ENCODE results near the gene LYAR. TPM values are rescaled to one million over a fixed set of nuclear protein-coding genes. Genes with fewer than 3 reads are reported as not detected.
A peak's percentile ranks its signal among the peaks of the same experiment; 100 is the strongest.

The LYAR gene, protein sequence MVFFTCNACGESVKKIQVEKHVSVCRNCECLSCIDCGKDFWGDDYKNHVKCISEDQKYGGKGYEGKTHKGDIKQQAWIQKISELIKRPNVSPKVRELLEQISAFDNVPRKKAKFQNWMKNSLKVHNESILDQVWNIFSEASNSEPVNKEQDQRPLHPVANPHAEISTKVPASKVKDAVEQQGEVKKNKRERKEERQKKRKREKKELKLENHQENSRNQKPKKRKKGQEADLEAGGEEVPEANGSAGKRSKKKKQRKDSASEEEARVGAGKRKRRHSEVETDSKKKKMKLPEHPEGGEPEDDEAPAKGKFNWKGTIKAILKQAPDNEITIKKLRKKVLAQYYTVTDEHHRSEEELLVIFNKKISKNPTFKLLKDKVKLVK
- 105 TPM in 2 replicates for total RNA-seq (2014; rRNA removed; shearing (Covaris generic))
- polyA plus RNA-seq (2015; cell fraction: cytosol; rRNA removed): 105 and 119 TPM in 2 replicates
- polyA plus RNA-seq (2015; cell fraction: nucleus; rRNA removed): 63.8 and 78.8 TPM in 2 replicates

DNA sequence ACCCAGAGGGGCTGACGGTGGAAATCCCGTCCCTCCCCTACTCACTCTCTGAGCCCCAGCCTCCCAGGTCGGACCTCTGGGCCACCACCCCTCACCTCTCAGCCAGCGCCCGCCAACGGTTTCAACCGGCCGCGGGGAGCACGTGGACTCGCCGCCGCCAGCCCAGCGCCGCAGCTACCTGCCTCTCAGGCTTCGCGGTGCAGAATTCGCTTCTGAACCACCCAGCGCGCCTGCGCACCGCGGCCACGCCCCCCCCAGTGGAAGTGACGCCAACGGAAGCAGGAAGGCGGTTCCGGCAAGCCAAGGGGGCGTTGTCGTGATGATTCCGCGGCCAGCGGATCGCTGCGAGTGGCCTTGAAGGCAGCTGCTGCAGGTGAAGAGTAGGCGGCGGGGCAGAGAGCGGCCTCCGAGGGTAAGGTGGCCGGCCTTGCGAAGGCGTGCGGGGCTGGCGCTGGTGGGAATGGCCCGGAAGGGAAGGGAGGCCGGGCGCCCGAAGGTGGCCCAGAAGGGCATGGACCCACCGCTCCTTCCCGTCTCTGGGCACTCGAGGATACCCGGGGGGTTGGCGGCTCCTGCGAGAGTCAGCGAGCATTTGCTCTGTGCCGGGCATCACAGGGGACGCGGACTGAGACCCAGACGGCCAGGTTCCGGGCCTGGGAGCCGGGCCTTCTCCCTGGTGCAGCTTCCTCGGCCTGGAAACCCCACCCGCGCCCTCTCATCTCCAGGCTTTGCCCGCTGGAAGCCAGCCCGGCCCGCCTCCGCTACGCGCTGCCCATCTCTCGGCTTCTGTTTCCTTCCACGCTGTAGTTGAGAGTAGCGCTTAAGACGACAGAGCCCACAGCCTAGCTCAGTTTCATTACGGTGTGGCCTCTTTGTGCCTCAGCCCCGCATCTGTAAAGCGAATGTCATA lies at the start of gene LYAR, which contains the start of gene ZBTB49:
TSS of gene LYAR (minus strand) at position 214 of the 910 bp plus-strand sequence. CDS start 6,412 bp downstream, outside the sequence.
TSS of gene ZBTB49 (plus strand) at position 311 of the 910 bp plus-strand sequence. CDS start 9,695 bp downstream, outside the sequence.
- DNase-seq (ENCODE audit: low read depth): peak; percentile 85

DNA sequence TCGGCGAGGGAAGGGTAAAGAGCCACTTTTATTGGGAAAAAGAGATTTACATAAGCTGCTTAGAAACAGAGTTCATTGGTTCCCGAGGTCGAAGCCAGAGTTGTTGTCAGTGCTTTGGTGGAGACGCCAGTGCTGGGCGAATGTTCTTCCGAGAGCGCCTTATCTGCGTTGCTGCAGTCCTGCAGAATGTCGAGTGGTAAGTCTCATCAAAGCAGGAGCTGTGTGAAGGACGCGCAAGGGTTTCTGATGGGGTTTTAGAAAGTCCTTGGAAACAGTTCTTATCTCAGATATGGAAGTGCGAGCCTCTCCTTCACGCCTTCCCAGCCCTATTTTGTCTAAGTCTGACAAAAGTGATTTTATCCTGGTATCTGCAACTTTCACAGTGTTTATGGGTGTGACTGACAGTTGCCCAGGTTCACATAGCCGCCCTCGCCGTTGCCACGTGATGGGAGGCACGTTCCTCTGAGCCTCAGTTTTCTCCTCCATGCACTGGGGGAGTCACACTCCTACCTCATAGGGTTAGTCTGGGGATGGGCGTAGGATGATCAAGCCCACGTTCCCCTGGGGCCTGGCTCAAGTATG lies 49.6 kb upstream of the LYAR start:
- no peak for DNase-seq (ENCODE audit: low read depth)

DNA sequence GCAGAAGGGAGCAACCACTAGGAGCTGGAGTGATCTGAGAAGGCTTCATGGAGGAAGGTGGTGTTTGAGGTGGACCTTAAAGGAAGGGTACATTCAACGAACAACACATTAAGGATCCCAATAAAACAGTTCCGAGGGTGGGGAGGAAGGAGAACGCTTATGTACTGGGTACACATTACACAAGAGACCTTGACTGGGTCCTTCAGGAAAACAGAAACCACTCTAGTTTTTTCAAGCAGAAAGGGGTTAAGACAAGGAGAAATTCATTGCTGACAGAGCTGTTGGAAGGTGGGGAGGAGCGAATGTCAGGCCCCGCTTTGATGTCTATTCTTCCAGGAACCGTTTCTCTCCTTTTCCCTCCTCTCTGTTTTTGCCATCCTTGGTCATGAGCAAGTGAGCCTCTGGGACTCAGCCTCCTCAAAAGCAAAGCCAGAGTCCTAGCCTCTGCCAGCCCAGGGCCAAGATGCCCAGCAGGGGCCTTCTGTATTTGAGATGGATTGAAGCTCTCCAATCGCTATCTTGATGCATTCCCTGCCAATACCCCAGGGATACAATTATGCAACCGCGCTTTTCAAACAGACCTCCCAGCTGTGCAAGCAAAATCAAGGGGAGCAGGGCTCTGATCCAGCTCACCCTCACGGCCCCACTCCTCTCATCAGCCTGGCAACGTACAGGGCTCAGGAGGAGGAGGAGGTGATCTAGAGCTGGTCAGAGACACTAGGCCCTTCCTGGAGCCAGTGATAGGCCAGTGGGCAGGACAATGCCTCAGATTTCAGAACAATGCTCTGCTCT lies 48.5 kb upstream of the LYAR start:
- no peak for DNase-seq (ENCODE audit: low read depth)

DNA sequence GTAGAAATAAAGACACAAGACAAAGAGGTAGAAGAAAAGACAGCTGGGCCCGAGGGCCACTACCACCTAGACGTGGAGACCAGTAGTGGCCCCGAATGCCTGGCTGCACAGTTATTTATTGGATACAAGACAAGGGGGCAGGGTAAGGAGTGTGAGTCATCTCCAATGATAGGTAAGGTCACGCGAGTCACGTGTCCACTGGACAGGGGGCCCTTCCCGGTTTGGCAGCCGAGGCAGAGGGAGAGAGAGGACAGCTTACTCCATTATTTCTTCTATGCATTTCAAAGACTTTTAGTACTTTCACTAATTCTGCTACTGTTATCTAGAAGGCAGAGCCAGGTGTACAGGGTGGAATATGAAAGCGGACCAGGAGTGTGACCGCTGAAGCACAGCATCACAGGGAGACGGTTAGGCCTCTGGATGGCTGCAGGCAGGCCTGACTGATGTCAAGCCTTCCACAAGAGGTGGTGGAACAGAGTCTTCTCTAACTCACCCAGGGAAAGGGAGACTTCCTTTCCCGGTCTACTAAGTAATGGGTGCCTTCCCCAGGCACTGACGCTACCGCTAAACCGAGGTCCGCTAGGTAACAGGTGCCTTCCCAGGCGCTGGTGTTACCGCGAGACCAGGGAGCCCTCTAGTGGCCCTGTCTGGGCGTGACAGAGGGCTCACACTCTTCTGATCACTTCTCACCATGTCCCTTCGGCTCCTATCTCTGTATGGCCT lies 45.0 kb upstream of the LYAR start:
- DNase-seq (ENCODE audit: low read depth): peak; percentile 66

DNA sequence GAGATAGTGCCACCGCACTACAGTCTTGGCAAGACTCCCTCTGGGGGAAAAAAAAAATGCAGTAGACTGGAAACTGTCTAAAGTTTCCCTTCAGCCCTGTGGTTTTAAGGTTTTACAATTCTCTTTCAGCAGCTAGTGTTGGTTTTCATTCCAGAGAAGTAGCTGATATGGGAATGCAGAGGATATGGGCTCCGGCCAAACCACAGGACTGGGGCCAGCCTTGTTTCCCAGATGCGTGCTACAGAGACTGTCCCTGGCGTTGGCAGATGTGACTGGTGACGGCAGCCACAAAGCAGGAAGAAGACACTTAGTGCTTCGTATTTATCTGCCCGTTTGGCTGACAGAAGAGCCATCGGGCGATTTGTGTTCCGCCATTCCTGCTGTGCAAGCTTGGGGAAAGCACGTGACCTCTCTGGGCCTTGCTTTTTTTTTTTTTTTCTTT lies 43.3 kb upstream of the LYAR start:
- DNase-seq (ENCODE audit: low read depth): peak; percentile 88

DNA sequence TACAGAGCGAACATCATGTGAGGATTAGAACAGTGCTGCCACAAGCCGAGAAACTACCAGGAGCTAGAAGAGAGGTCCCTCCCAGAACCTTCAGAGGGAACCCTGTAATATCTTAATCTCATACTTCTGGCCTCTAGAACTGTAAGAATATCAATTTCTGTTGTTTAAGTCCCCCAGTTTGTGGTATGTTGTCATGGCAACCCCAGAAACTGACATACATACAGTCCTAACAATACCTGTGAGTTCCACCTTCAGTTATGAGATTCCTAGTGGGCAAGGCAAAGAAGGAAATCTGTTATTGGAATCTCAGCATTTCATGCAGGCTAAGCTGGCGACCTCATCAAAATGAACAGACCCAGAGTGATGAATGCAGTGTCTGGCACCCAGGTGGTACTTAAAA lies 42.6 kb upstream of the LYAR start:
- no peak for DNase-seq (ENCODE audit: low read depth)

DNA sequence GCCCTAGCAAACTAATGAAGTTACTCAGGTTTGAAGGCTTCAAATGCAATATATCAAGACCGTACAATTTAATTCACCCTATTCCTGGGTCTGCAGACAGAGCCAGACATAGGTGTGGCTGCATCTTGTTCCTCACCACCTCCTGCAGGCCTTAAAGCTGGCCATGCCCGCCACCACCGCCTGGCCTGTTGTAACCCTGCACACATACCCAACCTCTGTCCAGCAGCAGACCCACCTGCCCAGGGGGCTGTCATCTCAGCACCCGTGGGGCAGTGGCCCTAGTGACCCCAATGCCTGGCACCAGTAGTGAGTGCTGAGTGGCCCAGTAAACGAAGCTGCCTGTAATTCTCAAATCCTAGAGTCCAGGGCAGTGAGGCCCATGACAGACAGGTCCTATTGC lies 40.8 kb upstream of the LYAR start:
- no peak for DNase-seq (ENCODE audit: low read depth)

DNA sequence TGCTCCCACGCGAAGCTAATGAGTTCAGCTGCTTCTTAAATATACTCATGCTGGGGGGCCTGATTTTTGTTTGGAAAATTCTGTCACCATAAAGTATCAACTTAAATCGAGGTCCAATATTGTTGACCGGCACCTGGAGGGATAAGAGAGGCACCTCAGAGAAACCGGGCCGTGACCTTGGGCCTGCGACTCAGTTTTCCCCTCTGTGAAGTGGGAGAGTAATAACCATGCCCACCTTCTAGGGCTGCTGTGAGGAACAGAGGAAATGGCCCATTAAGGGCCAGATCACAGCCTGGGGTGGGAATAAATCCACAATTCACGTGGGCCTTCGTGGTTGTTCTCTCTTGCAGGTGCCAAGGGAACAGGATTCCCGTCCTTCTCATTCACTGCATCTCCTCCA lies 39.5 kb upstream of the LYAR start:
- no peak for DNase-seq (ENCODE audit: low read depth)

DNA sequence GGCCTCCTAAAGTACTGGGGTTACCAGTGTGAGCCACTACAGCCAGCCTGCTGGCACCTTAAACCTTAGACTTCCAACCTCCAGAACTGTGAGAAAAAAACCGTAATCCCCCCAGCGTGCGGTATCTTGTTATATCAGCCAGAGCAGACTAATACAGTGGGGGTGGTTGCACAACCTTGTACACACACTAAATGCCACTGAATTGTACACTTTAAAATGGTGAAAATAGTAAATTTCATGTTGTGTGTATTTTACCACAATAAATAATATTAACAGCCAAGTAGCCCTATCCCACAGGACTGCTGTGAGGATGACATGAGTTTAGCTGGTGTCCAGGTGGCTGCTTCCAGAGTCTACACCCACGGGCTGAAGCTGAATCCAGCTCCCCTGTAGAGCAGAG lies 38.9 kb upstream of the LYAR start:
- no peak for DNase-seq (ENCODE audit: low read depth)

DNA sequence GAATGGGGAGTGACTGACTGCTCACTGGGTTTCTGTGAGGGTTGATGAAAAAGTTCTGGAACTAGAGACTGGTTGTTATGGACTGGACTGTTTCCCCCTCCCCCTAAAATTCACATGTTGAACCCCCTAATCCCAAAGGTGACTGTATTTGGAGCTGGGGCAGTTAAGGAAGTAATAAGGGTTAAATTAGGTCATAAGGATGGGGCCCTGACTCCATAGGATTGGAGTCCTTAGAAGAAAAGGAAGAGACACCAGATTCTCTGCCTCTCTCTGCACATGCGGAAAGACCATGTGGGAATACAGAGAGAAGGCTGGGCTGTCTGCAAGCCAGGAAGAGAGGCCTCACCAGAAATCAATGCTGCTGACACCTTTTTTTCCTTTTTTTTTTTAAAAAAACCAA lies 38.3 kb upstream of the LYAR start:
- DNase-seq (ENCODE audit: low read depth): no peak

DNA sequence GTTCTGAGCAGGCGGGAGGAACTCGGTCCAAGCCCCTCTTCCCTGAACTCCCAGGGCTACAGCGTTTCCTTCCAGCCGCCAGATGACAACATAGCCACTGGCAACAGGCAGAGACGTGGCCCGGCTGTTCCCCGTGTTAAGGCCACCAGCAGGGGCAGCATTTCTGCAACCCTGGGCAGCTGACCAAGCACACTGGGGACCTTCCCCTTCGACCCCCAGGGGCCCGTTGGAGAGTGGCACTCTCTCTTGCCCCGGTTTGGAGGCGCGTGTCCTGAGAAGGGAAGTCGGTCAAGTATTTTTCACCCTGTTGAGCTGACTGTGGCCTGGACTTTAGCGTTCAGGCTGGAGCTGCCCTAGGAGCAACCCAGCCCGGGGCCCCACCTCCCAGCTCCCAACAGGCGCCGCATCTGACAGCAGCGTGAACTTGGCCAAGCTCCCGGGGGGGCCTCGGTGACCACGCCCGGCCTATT lies 37.7 kb upstream of the LYAR start:
- no peak for DNase-seq (ENCODE audit: low read depth)

DNA sequence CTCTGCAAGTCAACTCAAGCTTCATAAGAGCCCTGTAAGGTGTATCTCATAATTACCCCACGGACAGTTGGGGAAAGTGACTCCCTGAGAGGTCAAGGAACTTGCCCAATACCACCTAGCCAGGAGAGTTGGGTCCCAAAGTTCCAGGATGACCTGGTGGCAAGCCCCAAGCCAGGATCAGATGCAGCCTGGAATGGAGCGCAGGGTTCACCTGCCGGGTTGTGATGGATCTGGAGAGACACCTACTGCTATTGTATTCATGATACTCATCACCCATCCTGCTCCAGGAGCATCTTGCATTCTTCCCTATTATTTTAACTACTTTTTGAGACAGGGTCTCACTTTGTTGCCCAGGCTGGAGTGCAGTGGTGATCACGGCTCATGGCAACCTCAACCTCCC lies 36.2 kb upstream of the LYAR start:
- no peak for DNase-seq (ENCODE audit: low read depth)

DNA sequence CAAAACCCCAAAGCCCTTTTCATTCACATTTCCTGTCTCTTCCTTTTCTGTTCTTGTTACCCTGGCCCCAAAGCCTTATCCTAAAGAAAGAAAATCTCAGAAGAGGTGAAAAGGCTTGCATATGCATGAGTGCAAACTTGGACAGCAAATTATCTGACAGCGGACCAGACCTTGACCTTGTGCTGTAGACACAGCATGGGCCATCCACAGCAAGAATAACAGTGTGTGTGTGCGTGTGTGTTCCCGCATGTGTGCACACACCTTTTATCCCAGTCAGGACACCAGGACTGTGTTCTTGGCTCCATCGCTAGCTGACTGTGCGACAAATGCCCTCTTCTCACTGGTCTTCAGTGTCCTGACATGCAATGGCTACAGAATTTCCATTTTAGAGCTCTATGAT lies 35.4 kb upstream of the LYAR start:
- DNase-seq (ENCODE audit: low read depth): no peak

DNA sequence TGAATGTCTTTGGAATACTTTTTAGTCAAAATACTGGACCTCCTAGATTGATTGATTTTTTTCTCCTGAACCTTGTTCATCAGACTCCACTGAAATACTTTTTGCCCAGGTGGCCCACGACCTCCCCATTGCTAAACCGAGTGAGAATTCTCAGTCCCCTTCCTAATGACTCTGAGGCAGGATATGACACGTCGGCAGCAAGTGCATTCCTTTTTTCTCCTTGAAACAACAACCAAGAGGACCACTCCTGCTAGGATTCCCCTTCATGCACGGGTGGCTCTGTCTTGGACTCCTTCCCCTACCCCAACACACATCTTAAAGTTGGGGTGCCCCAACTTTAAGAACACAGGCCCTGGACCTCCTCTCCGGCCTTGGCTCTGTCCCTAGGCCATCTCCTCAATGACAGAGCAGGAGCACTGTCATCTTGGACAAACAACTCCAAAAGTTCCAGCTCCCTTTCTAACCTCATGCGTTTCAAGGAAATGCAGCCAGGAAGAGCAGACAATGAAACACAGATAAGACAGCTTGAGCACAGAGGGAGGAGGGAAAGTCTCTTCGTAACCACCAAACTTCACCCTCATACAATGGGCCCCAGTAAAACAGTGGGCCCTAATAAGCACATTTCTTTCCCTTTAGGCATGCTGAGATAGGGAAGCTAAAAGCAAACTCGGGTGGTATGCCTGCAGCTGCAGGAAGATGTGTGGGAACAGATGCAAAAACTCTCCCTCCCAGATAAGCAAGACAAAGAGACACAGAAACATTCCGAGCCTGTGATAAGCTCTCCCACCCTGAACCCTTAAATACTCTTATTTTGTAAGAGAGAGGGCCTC lies 34.0 kb upstream of the LYAR start:
- DNase-seq (ENCODE audit: low read depth): peak; percentile 39

DNA sequence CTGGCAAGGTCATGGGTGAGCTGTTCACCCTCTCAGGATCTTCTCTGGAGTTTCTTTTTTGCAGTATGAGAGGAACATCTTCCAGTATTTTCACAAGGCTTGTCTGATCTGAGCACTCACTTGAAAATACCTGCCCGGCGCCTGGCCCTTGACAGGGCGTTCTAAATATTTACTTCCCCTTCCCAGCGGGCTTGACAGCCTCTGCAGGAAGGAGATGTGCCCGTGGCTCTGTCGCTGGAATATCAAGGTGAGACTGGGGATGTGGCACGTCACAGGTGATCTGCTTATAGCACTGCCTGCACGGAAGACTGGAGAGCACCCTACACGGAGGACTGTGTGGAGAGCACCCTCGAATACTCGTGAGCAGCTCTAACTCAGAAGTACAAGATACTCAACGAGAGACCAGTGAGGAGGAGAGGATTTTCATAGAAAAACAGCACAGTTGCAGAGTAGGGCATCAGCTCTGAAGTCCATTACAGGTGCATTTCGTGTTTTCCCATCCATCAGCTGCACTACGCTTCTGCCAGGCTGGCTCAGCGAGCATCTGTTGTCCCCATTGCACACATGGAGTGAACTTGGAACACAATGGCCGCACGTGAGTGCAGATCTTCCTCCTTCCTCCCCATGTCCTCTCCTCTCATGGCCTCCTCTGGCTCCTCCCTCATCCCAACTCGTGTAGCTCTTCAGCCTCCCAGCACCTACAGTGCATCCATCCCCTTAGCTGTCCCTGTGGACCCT lies 32.2 kb upstream of the LYAR start:
- no peak for DNase-seq (ENCODE audit: low read depth)

DNA sequence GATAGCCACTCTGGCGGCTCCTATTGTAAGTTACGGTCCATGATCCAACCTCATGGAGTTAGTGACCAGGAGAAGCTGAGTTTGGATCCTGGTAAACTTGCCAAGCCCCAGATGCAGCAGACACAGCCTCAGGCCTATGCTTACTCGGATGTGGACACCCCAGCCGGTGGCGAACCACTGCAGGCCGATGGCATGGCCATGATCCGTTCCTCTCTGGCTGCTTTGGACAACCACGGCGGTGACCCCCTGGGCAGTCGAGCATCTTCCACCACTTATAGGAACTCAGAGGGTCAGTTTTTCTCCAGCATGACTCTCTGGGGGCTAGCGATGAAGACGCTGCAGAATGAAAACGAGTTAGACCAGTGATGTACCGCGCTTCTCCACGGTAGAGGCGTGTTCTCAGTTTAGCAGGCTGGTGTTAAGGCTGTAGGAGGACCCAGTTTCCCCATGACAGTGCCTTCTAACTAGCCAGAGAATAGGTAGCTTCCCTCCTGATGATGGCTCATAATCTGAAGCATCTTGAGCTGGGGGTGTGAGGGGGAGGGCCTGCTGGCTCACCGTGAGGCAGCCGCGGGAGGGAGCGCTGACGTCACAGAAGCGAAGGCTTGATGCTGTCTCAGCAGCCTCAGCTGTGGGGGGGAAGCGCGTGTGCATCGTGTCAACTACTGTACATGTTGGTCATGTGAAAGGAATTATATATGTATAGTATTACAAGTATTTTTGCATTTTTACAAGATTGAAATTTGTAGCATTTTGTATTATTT lies 31.2 kb upstream of the LYAR start:
- no peak for DNase-seq (ENCODE audit: low read depth)

DNA sequence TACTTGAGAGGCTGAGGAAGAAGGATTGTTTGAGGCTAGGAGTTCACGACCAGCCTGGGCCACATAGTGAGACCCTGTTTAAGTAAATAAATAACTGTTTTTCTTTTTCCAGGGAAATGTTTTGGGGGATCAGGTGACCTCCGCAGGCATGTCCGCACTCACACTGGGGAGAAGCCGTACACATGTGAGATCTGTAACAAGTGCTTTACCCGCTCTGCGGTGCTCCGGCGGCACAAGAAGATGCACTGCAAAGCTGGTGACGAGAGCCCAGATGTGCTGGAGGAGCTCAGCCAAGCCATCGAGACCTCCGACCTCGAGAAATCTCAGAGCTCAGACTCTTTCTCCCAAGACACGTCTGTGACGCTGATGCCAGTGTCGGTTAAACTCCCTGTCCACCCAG lies 30.6 kb upstream of the LYAR start:
- DNase-seq (ENCODE audit: low read depth): no peak
